SK-N-MC (cell line): ENCODE measurements around the gene BTAF1.

Source experiments
- EZH2 ChIP-seq: fragments of 200-600 bp; sonication (generic); IDR thresholded peaks from one replicate; pipeline ENCODE4 v1.6.1; 2017; ENCODE audit warnings: antibody characterized with exemption
- FOXP2 ChIP-seq: optimal IDR thresholded peaks from 2 replicates; pipeline ENCODE3; 2011; ENCODE audit warnings: mild to moderate bottlenecking, moderate library complexity; ENCODE audit not compliant: insufficient read depth; ENCODE audit errors: extremely low read length, control extremely low read depth

DNA sequence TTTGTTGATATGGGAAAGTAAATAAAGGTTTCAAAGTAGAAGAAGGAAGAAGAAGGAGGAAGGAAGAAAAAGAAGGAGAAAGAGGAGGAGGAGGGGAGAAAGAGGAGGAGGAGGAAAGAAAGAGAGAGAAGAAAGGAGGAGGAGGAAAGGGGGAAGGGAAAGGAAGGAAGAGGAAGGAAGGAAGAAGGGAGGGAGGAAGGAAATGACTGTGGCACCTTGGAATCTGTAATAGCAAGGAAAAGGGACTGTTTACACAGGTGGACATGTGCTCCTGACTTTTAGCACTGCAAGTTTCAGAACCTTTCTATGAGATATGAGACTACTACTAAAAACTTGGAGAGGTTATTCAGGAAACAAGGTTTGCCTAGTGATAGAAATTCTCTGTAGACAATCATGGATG, 153.2 kb downstream of the BTAF1 start:
- TF ChIP-seq EZH2 (no peak), FOXP2 (no peak)
